GM21390 (cell line): ENCODE measurements around the gene ADCY9.
"Not testable (repeated sequence)": the region's sequence is repeated elsewhere in the genome, so short reads cannot be mapped to it uniquely, and the experiment has no call there.

Experiments used
- ATAC-seq: cut with Tn5 transposase; IDR thresholded peaks from one replicate; pipeline ENCODE4 v1.9.1; 2021; ENCODE audit not compliant: unreplicated experiment

The ADCY9 gene

DNA sequence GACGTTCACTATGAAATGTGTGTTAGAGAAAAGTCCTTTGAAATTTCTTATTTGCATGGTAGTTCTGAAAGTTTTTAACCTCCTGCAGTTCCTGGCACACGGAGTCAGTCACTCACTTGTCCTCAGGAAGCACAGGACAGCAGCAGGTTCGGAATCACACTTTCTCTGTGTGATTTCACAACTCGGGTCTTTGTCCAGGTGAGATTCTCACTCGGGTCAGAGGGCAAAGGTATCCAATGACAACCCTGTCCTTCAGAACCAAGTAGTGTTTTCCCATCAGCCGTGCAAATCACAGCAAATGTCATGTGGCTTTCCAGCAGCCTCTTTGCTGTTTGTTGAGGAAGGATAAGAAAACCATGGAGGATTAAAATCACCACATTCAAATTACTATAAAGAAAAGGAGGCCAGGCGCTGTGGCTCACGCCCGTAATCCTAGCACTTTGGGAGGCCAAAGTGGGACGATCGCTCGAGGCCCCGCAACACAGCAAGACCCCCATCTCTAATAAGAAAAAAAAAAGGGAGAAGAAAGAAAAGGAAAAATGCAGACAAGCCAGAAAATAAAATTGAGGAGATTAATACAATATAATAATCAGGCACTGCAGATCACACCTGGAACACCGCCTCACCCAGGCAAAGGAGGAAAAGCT is 22.0 kb downstream of the ADCY9 start:
- ATAC-seq, result no peak

DNA sequence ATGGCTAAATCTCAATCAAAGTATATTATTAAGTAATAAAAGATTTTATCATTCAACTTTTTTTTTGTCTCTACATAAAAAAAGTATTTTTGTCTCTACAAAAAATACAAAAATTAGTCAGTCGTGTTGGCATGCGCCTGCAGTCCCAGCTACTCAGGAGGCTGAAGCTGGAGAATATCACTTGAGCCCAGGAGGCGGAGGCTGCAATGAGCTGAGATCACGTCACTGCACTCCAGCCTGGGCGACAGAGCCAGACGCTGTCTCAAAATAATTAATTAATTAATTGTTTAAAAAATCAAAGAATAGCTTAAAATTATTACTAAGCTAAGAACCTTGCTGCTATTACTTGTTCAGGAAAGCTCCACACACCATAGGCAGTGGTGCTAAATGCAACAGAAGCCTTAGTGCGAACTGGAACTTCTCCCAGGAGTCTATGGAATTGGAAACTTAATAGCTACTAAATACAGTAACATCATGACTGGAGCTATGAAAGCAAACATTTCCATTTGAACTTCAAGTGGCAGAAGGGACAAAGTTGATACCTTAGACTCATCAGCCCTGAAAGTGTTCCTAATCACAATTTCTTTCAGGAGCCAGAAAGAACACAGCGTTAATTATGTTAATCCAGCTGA is 22.6 kb downstream of the ADCY9 start:
- ATAC-seq, result no peak

DNA sequence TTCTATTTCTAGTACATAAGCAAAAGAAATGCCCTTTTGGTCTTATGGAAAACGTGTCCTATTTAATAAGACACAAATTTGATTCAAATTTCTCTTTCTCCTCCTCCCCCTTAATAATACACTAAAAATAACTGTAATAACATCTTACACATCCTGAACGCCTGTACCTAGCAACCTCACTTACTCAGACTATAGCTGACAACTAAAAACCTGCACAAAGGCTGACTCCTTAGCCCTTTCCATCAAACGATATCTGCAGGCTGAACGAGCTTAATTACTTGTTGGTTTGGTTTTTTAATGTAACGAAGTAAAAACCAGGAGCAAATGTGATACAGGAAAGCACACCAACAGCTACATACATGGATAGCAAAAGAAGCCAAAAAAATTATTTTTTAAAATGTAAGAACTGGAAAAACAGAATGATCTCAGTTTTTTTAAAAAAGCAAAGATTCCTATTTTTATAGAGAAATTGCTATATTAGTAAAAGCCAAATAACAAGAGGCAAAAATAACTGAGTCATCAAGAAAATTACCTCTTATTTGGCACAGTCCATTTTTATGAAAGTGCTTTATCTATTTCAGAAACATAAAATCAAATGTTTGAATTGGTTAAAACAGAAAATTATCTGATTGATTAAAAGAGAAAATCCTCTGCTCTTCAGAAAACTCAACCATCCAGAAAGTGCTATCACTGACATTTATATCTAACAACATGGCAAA is 23.5 kb downstream of the ADCY9 start:
- ATAC-seq, result no peak

DNA sequence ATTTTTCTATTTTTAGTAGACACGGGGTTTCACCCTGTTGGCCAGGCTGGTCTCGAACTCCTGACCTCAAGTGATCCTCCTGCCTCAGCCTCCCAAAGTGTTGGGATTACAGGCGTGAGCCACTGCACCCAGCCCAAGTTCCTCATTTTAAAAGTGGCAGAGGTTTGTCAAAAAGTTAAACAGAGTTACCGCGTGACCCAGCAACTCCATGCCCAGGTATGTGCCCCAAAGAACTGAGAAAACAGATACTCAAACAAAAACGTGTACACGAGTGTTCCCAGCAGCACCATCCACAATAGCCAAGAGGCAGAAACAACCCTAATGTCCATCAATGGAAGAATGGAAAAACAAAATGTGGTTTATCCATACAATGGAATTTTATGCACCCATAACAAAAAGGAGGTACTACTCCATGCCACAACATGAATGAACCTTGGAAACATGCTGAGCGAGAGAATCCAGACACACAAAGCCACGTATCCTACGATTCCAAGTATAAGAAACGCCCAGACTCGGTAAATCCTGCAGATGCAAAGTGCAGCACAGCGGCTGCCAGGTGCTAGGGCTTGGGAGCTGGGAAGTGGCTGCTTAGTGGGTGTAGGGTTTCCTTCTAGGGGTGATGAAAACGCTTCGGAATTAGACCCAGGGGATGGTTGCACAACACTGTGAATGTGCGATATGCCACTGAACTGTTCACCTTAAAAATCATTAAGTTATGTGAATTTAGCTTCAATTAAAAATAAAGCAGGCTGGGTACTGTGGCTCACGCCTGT is 24.8 kb downstream of the ADCY9 start:
- no peak for ATAC-seq

DNA sequence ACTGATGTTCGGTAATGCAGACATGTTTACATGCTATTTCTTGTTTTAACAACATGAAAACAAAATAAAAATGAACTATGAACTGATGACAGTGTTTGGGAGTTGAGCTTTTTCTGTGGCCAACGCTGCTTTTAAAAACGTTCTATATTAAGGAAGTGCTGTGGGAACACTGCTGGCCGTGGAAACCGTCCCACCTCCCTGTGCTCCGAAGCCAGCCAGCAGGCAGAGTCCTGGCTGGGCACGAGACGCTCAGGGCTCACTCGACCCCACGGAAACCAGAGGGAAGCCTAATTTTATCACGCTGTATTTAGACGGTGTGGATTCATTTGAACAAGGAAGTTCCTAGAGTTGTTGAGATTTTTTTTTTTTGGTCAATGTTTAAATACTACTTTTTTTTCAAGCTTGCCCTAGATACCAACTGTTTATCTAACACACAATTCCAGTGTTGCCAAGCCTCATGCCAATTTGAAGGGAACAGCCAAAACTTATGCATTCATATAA is 25.8 kb downstream of the ADCY9 start:
- ATAC-seq, result no peak

DNA sequence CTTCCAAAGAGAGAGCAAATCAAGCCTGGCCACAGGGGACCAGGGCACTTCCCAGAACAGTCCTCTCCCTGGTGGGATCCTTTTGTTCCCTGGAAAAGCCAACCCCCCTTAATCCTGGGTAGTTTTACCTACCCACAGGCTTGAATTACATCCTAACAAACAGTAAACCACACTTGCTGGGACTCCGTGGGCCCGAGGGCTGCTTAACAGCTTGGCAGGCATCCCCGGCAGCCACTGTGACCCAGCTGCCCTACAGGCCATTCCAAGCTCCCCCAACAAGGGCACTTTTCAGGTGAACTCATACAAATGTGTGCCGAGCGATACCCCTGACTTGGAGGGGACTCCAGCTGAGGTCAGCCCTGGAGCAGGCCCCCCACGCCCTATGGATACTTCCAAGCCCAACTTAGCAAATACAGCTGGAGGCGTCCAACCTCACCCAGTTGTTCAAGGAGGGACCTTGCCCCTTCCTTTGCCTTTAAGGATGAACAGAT is 26.4 kb downstream of the ADCY9 start:
- ATAC-seq, result no peak

DNA sequence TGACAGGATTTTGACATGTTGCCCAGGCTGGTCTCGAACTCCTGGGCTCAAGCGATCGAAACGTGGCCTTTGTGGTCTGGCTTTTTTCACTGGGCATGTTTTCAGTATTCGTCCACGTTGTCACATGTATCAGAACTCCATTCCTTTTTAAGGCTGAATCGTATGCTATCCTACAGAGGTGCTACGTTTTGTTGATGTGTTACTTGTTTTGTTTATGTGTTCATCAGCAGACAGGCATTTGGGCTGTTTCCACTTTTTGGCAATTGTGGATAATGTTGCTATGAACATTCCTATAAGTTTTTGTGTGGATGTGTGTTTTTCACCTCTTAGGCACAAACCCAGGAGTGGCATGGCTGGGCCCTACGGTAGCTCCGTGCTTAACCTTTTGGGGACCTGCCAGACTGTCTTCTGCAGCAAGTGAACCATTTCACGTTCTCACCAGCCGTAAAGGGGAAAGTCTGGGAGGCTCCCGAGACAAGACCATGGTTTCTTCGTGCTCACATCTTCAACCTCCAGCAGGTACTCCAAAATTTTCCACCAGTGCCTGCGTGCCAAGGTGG is 26.9 kb downstream of the ADCY9 start:
- ATAC-seq, result no peak

DNA sequence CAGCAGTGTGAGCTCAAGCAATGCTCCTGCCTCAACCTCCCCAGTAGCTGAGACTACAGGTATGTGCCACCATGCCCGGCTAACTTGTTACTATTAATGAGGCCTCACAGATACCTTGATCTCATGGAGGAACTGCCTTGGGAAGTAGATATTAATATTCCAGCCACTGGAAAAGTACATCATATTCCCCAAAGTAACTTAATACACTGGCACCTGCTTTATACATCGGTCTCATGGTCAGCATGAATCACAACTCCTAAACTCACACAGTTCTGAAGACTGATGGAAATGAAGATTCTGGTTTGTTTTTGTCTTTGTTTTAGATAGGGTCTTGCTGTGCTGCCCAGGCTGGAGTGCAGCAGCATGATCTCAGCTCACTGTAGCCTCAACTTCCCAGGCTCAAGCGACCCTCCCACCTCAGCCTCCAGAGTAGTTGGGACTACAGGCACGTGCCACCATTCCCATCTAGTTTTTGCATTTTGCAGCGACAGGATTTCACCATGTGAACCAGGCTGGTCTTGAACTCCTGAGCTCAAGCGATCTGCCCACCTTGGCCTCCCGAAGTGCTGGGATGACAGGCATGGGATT is 28.2 kb downstream of the ADCY9 start:
- ATAC-seq, result no peak

DNA sequence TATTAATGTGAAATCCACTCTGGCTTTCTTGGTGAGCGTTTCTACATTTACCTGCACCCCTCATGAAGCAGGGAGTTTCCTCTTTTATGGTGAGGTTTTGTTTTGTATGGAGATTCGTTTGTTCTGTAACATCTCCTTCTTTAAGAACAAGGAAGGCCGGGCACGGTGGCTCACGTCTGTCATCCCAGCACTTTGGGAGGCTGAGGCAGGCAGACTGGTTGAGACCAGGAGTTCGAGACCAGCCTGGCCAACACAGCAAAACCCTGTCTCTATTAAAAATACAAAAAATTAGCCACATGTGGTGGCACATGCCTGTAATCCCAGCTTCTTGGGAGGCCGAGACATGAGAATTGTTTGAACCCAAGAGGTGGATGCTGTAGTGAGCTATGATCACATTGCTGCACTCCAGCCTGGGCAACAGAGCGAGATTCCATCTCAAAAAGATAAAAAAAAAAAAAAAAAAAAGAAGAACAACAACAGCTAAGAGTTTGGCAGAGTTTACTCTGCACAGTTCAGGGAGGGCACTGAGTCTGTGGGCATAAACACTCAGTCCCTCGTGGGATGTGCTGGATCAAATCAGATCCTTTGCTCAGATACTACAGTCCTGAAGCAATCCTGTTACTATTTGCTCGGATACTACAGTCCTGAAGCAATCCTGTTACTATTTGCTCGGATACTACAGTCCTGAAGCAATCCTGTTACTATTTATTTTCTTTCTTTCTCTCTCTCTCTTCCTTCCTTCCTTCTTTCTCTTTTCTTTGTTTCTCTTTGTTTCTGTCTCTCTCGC is 28.9 kb downstream of the ADCY9 start:
- ATAC-seq, result no peak

DNA sequence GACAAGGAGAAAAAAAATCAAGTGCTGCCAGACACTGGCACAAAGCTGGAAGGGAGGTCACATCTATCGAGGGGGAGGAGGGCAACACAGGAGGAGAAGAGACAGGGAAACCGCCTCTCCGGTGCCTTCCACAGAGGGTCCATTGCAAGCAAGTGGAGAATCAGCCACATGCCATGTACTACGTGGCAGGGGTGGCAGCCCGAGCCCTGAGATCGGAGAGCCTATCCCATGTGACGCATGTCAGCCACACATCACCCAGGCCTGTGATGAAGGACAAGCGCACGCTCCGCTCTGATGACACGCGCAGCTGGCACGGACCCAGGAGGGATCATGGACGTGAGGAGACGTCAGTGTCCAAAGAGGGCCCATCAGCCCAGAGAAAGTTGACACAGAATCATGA is 30.1 kb downstream of the ADCY9 start:
- no peak for ATAC-seq

DNA sequence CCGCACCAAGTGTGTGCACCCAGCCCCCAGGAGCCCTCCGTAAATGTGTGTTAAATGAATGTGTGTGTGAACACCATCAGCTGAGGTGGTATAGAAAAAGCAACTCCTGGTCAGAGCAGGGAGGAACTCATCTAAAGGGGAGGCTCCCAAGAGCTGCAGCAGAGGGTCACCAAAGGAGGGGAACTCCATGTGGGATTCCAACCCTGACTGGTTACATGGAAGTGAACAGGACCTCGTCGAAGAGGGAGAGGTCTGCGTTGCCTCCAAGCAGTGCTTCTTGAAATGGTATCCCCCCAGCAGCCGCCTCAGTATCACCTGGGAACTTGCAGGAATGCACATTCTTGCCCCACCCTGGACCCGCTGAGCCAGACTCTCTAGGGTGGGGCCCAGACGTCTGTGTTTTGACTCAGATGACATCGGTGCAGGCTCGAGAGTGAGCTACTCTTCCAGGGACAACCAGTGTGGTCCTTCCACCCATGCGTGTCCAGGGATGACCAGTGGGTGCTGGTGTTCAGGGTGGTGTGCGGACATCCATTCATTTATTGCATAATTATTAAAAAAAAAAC is 30.8 kb downstream of the ADCY9 start:
- ATAC-seq, result no peak

DNA sequence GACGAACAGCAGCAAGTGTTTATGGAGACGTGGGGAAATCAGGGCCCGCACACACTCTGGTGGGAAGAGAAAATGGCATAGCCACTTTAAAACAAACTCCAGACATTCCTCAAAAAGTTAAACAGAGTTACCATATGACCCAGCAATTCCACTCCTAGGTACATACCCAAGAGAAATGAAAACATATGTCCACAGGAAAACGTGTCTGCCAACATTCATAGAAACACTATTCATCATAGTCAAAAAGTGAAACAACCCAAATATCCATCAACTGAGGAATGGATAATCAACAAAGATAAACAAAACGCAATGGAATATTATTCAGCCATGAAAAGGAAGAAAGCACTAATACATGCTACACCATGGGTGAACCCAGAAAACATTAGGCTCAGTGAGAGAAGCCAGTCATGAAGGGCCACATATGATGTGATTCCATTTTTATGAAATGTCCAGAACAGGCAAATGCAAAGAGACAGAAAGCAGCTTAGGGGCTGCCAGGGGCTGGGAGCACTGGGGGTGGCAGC is 32.8 kb downstream of the ADCY9 start:
- ATAC-seq, result no peak

DNA sequence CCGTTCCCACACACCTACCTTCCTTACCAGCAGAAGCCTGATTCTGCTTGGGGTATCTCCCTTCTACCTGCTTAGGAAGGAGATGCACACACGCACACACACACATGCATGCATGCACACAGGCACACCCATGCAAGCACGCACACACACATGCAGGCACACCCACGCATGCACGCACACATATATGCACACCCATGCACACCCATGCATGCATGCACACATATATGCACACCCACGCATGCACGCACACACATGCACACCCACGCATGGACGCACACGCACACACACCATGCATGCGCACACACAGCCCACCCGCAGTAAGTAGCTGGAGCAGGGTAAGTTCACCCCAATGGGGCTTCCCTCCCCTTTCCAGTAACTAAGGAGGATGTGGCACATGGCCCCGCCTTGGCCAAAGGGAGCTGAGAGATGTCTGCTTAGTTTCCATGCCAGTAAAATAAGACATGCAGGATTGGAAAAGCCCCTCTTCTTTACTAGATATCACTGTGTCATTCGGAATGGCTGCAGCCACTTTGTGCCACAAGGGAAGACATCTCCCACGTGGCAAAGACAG is 33.7 kb downstream of the ADCY9 start:
- ATAC-seq, result no peak

DNA sequence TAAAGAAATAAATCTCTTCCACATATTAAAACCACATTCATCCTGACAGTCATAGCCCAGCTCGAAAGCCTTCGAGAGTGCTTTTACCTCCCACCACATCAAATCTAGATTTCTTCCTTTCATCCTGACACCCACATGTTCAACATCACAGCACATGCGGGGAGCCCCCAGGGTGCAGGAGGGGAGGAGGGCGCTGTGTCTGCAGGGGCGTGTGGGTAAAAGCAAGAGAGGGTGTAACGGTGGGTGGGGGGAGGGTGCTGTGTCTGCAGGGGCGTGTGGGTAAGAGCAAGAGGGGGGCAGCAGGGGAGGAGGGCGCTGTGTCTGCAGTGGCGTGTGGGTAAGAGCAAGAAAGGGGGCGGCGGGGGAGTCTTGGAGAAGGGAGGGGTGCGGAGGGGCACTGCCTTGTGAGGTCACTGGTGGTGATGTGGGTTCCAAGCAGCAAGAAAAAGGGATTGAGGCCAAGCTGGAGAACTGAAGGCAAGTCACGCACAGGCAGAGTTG is 34.7 kb downstream of the ADCY9 start:
- ATAC-seq, result no peak

DNA sequence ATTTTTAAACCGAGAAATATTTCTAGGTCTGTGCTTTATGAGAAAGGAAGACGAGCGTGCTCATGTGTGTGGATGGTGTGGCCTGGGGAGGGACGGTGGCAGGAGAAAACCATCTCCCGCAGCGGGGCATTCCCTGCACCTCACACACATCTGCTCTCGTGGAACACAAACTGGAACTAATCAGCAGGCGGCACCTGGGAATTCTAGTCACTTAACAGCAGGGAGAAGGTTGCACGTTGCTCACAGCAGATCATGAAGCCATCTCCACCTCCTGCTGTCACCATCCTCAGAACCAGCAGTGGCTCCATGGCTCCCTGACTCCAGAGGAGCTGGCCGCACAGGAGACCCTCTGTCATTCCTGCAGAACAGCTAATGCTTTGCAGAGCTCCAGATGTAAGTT is 35.2 kb downstream of the ADCY9 start:
- no peak for ATAC-seq

DNA sequence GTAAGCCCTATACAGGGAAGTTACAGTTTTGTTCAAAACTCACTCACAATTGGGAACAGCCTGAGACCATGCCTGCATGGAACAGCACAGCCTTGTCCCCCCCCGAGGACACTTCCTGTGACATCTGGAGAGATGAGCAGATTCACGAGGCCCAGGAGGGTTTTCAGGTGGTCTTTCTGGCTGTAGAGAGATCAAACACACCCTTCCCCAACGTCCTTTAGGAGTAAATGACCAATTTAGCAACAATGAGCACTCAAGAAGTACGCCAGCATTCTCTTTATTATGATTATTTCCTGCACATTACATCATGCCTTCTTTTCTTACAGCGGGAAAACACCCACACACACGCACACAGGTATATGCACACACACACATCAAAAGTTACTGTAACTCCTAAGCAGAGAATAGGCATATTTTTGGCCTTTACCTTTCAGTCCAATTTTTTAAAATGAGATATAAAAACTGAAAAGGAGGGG is 39.0 kb downstream of the ADCY9 start:
- no peak for ATAC-seq

DNA sequence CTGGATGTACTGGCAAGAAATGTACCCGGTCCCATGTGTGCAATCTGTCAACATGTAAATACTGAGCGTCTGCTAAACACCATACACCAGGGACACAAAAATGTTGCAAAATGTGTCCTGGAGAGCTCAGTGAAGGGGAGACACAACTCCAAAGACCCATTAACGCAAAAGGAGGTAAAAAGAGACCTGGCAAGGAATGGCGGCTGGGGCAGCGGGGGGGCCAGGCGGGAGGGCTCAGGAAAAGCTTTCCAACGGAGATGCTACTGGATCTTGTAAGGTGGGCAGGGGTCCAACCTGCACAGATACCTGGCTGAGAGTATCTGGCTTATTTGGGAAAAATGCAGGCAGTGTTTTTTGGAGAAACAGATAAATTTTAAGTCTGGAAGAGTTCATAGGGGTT is 40.7 kb downstream of the ADCY9 start:
- no peak for ATAC-seq

DNA sequence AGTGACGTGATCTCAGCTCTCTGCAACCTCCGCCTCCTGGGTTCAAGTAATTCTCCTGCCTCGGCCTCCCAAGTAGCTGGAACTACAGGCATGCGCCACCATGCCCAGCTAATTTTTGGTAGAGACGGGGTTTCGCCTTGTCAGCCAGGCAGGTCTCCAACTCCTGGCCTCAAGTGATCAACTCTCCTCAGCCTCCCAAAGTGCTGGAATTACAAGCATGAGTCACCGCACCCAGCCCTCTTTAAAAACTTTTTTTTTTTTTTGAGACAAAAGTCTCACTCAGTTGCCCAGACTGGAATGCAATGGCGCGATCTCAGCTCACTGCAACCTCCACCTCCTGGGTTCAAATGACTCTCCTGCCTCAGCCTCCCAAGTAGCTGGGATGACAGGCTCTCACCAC is 43.1 kb downstream of the ADCY9 start:
- ATAC-seq, result not testable (repeated sequence)
